Activated naive CD4-positive, alpha-beta T cell treated with anti-CD3 and anti-CD28 coated beads, Interleukin-2, amount 50 U/mL, for 24 hours (primary cell): Measurements from ENCODE around the gene ADAP1.
"Not testable (repeated sequence)": the region's sequence is repeated elsewhere in the genome, so short reads cannot be mapped to it uniquely, and the experiment has no call there.

Source experiments
- H3K27ac Mint-ChIP-seq: one replicate; pipeline ENCODE4 v1.8.0; 2021; ENCODE audit warnings: mild to moderate bottlenecking, mixed read lengths
- H3K27me3 Mint-ChIP-seq: one replicate; pipeline ENCODE4 v1.8.0; 2021; ENCODE audit warnings: mixed read lengths
- H3K36me3 Mint-ChIP-seq: one replicate; pipeline ENCODE4 v1.8.0; 2021; ENCODE audit warnings: mixed read lengths
- H3K4me1 Mint-ChIP-seq: one replicate; pipeline ENCODE4 v1.8.0; 2021; ENCODE audit warnings: mixed read lengths
- H3K4me3 Mint-ChIP-seq: one replicate; pipeline ENCODE4 v1.8.0; 2021; ENCODE audit warnings: mild to moderate bottlenecking, mixed read lengths
- H3K9me3 Mint-ChIP-seq: one replicate; pipeline ENCODE4 v1.8.0; 2021; ENCODE audit warnings: mixed read lengths

Gene ADAP1

DNA sequence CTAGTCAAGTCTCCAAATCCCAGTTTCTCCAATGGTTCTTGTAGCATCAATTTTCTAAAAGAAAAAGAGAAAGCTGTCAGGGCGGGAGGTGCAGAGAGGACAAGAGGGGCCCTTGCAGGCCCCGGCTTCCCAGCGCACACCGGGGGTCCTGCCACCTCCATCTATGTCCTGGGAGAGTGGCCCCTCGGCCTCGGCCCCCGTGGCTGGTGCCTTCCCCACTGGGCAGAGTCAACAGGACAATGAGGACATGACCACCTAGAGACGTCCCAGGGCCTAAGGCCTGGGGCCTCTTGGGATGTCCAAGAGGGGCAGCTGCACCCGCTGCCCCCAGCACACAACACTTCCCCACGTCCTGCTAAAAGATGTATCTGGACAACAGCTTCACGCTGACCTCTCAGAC is 14.9 kb upstream of the ADAP1 start:
- H3K27me3 Mint-ChIP-seq, result no peaks in the 10 kb centered on the region
- H3K27ac Mint-ChIP-seq, result no peak overlapping the region
- H3K9me3 Mint-ChIP-seq, result no peaks in the 10 kb centered on the region
- peaks cover 47% of the 10 kb centered on the region for H3K4me1 Mint-ChIP-seq
- H3K36me3 Mint-ChIP-seq, result peaks cover 2% of the 10 kb centered on the region
- no peak overlapping the region for H3K4me3 Mint-ChIP-seq

GRCh38 chr7:968205-969105 is 14.0 kb upstream of the ADAP1 start:
- Mint-ChIP-seq H3K27ac (no peak overlapping the region), H3K4me1 (peaks cover 49% of the 10 kb centered on the region), H3K4me3 (no peak overlapping the region), H3K36me3 (peaks cover 2% of the 10 kb centered on the region), H3K9me3 (no peaks in the 10 kb centered on the region), H3K27me3 (no peaks in the 10 kb centered on the region)

GRCh38 chr7:967361-968082 is 13.0 kb upstream of the ADAP1 start:
- Mint-ChIP-seq H3K36me3 (peaks cover 2% of the 10 kb centered on the region), H3K4me3 (no peak overlapping the region), H3K27me3 (no peaks in the 10 kb centered on the region), H3K27ac (peak overlapping the region; percentile 46), H3K9me3 (no peaks in the 10 kb centered on the region), H3K4me1 (peaks cover 40% of the 10 kb centered on the region)

GRCh38 chr7:966291-967069 is 12.0 kb upstream of the ADAP1 start:
- no peaks in the 10 kb centered on the region for H3K9me3 Mint-ChIP-seq
- H3K27me3 Mint-ChIP-seq, result no peaks in the 10 kb centered on the region
- H3K4me1 Mint-ChIP-seq, result peaks cover 32% of the 10 kb centered on the region
- peaks cover 2% of the 10 kb centered on the region for H3K36me3 Mint-ChIP-seq
- peak overlapping the region; percentile 77 for H3K27ac Mint-ChIP-seq
- no peak overlapping the region for H3K4me3 Mint-ChIP-seq

- no peaks in the 10 kb centered on the region for H3K36me3 Mint-ChIP-seq
- H3K9me3 Mint-ChIP-seq, result no peaks in the 10 kb centered on the region
- H3K4me3 Mint-ChIP-seq, result no peak overlapping the region
- H3K27me3 Mint-ChIP-seq, result no peaks in the 10 kb centered on the region
- H3K27ac Mint-ChIP-seq, result no peak overlapping the region
- peaks cover 26% of the 10 kb centered on the region for H3K4me1 Mint-ChIP-seq
These were observed 10.1 kb upstream of the ADAP1 start for GRCh38 chr7:964401-965231.

- Mint-ChIP-seq H3K4me3 (no peak overlapping the region), H3K9me3 (no peaks in the 10 kb centered on the region), H3K27me3 (no peaks in the 10 kb centered on the region), H3K4me1 (peaks cover 26% of the 10 kb centered on the region), H3K36me3 (no peaks in the 10 kb centered on the region), H3K27ac (no peak overlapping the region)
These were observed 9.0 kb upstream of the ADAP1 start for GRCh38 chr7:963236-964078.

- peaks cover 23% of the 10 kb centered on the region for H3K4me1 Mint-ChIP-seq
These were observed 8.1 kb upstream of the ADAP1 start for GRCh38 chr7:962401-963081.

GRCh38 chr7:961546-962400 is 7.3 kb upstream of the ADAP1 start:
- no peaks in the 10 kb centered on the region for H3K9me3 Mint-ChIP-seq
- no peak overlapping the region for H3K27ac Mint-ChIP-seq
- no peaks in the 10 kb centered on the region for H3K36me3 Mint-ChIP-seq
- no peaks in the 10 kb centered on the region for H3K27me3 Mint-ChIP-seq
- H3K4me3 Mint-ChIP-seq, result no peak overlapping the region
- peaks cover 23% of the 10 kb centered on the region for H3K4me1 Mint-ChIP-seq

More at GRCh38 chr7:962401-963081, 8.1 kb upstream of the ADAP1 start:
- Mint-ChIP-seq H3K36me3 (no peaks in the 10 kb centered on the region), H3K27ac (no peak overlapping the region), H3K27me3 (no peaks in the 10 kb centered on the region), H3K4me3 (no peak overlapping the region), H3K9me3 (no peaks in the 10 kb centered on the region)

DNA sequence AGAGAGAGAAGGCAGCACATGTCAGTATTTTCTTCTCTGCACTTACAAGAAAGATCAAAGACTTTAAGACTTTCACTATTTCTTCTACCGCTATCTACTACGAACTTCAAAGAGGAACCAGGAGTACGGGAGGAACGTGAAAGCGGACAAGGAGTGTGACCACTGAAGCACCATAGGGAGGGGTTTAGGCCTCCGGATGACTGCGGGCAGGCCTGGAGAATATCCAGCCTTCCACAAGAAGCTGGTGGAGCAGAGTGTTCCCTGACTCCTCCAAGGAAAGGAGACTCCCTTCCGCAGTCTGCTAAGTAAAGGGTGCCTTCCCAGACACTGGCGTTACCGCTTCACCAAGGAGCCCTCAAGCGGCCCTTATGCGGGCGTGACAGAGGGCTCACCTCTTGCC is 6.5 kb upstream of the ADAP1 start:
- H3K27me3 Mint-ChIP-seq, H3K4me3 Mint-ChIP-seq, H3K36me3 Mint-ChIP-seq, H3K27ac Mint-ChIP-seq, H3K9me3 Mint-ChIP-seq: not testable (repeated sequence)
- H3K4me1 Mint-ChIP-seq, result peaks cover 16% of the 10 kb centered on the region

- Mint-ChIP-seq H3K27ac (no peak overlapping the region), H3K4me1 (peaks cover 13% of the 10 kb centered on the region), H3K27me3 (peaks cover 2% of the 10 kb centered on the region)
These were observed 5.9 kb upstream of the ADAP1 start for GRCh38 chr7:960269-960871.

DNA sequence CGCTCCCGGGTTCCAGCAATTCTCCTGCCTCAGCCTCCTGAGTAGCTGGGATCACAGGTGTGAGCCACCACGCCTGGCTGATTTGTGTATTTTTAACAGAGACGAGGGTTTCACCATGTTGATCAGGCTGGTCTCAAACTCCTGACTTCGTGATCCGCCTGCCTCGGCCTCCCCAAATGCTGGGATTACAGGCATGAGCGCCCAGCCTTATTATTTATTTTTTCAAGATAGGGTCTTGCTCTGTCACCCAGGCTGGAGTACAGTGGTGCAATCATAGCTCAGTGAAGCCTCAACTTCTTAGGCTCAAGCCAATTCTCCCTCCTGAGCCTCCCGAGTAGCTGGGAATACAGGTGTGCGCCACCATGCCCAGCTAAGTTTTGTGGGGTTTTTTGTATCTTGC is 5.3 kb upstream of the ADAP1 start:
- not testable (repeated sequence) for H3K27ac Mint-ChIP-seq, H3K27me3 Mint-ChIP-seq, H3K4me1 Mint-ChIP-seq, H3K36me3 Mint-ChIP-seq, H3K9me3 Mint-ChIP-seq, H3K4me3 Mint-ChIP-seq

More at GRCh38 chr7:960269-960871, 5.9 kb upstream of the ADAP1 start:
- Mint-ChIP-seq H3K36me3 (no peaks in the 10 kb centered on the region), H3K4me3 (no peak overlapping the region), H3K9me3 (no peaks in the 10 kb centered on the region)

GRCh38 chr7:959271-959670 is 4.8 kb upstream of the ADAP1 start:
- Mint-ChIP-seq H3K4me1 (peaks cover 4% of the 10 kb centered on the region), H3K36me3 (no peaks in the 10 kb centered on the region), H3K9me3 (no peaks in the 10 kb centered on the region), H3K27ac (no peak overlapping the region), H3K4me3 (no peak overlapping the region), H3K27me3 (peaks cover 5% of the 10 kb centered on the region)
